H9 (cell line): ENCODE measurements around the gene RPIA. TPM values are rescaled to one million over a fixed set of nuclear protein-coding genes. Genes with fewer than 3 reads are reported as not detected.
A peak's percentile ranks its signal among the peaks of the same experiment; 100 is the strongest.

Experiments
- DNase-seq: peaks from one replicate; pipeline ENCODE4 v3.0.0-alpha.2; 2017
- H2AFZ ChIP-seq: one replicate; pipeline ENCODE4 v1.6.1; 2013; ENCODE audit warnings: mild to moderate bottlenecking, low read length, control low read depth, moderate library complexity
- H2AK5ac ChIP-seq: 2 replicates; pipeline ENCODE4 v1.6.1; 2013; ENCODE audit warnings: low read length, control low read depth, mixed read lengths; ENCODE audit not compliant: insufficient read length
- H2BK120ac ChIP-seq: one replicate; pipeline ENCODE4 v1.6.1; 2013; ENCODE audit warnings: low read depth, mild to moderate bottlenecking, low read length, control low read depth, inconsistent platforms; ENCODE audit not compliant: poor library complexity, severe bottlenecking
- H2BK12ac ChIP-seq: 2 replicates; pipeline ENCODE4 v1.6.1; 2013; ENCODE audit warnings: low read length, control low read depth, mixed read lengths, low read depth; ENCODE audit not compliant: insufficient read length
- H2BK15ac ChIP-seq: 2 replicates; pipeline ENCODE4 v1.6.1; 2013; ENCODE audit warnings: low read depth, low read length, control low read depth
- H2BK20ac ChIP-seq: one replicate; pipeline ENCODE4 v1.6.1; 2013; ENCODE audit warnings: low read depth, mild to moderate bottlenecking, low read length, control low read depth, inconsistent platforms; ENCODE audit not compliant: poor library complexity, severe bottlenecking
- H2BK5ac ChIP-seq: 2 replicates; pipeline ENCODE4 v1.6.1; 2013; ENCODE audit warnings: low read length, control low read depth, mixed read lengths; ENCODE audit not compliant: insufficient read length
- H3K14ac ChIP-seq: 2 replicates; pipeline ENCODE4 v1.6.1; 2013; ENCODE audit warnings: low read length, control low read depth; ENCODE audit not compliant: insufficient read depth
- H3K18ac ChIP-seq: 2 replicates; pipeline ENCODE4 v1.6.1; 2013; ENCODE audit warnings: low read depth, mild to moderate bottlenecking, mixed read lengths, low read length, control low read depth; ENCODE audit not compliant: insufficient read length
- H3K23ac ChIP-seq: 2 replicates; pipeline ENCODE4 v1.6.1; 2013; ENCODE audit warnings: low read length, control low read depth, mixed read lengths, low read depth; ENCODE audit not compliant: insufficient read length
- H3K23me2 ChIP-seq: 2 replicates; pipeline ENCODE4 v1.6.1; 2013; ENCODE audit warnings: low read depth, mild to moderate bottlenecking, mixed read lengths, low read length, control low read depth; ENCODE audit not compliant: insufficient read length, poor library complexity, severe bottlenecking
- H3K27ac ChIP-seq: 2 replicates; pipeline ENCODE4 v1.5.1; 2013; ENCODE audit warnings: low read length, control low read depth, mixed read lengths, low read depth; ENCODE audit not compliant: insufficient read length
- H3K27me3 ChIP-seq: 2 replicates; pipeline ENCODE4 v1.6.1; 2013; ENCODE audit warnings: low read length, control low read depth, inconsistent platforms; ENCODE audit not compliant: insufficient read depth
- H3K4ac ChIP-seq: 2 replicates; pipeline ENCODE4 v1.6.1; 2013; ENCODE audit warnings: low read depth, mild to moderate bottlenecking, control low read depth, inconsistent platforms, low read length, moderate library complexity
- H3K4me1 ChIP-seq: 2 replicates; pipeline ENCODE4 v1.6.1; 2013; ENCODE audit warnings: low read length, control low read depth, inconsistent platforms; ENCODE audit not compliant: insufficient read depth
- H3K4me2 ChIP-seq: 2 replicates; pipeline ENCODE4 v1.6.1; 2013; ENCODE audit warnings: low read length, control low read depth, mixed read lengths; ENCODE audit not compliant: insufficient read length, insufficient read depth
- H3K56ac ChIP-seq: 2 replicates; pipeline ENCODE4 v1.6.1; 2013; ENCODE audit warnings: low read depth, mild to moderate bottlenecking, mixed read lengths, low read length, control low read depth; ENCODE audit not compliant: insufficient read length
- H3K79me1 ChIP-seq: 2 replicates; pipeline ENCODE4 v1.6.1; 2013; ENCODE audit warnings: low read depth, mild to moderate bottlenecking, moderate library complexity, low read length, control low read depth, inconsistent platforms; ENCODE audit not compliant: insufficient read depth, poor library complexity, severe bottlenecking
- H3K79me2 ChIP-seq: 2 replicates; pipeline ENCODE4 v1.6.1; 2013; ENCODE audit warnings: low read length, control low read depth, inconsistent platforms; ENCODE audit not compliant: insufficient read depth
- H3K9ac ChIP-seq: 2 replicates; pipeline ENCODE4 v1.6.1; 2013; ENCODE audit warnings: low read length, control low read depth, mixed read lengths; ENCODE audit not compliant: insufficient read length; ENCODE audit errors: extremely low read depth
- H3K9me3 ChIP-seq: one replicate; pipeline ENCODE4 v1.6.1; 2013; ENCODE audit warnings: low read depth, low read length, inconsistent platforms; ENCODE audit not compliant: control insufficient read depth
- H3T11ph ChIP-seq: one replicate; pipeline ENCODE4 v1.6.1; 2013; ENCODE audit warnings: mild to moderate bottlenecking, low read length, control low read depth, inconsistent platforms
- H4K20me1 ChIP-seq: one replicate; pipeline ENCODE4 v1.6.1; 2013; ENCODE audit not compliant: control insufficient read depth, insufficient read length, insufficient read depth
- H4K5ac ChIP-seq: 2 replicates; pipeline ENCODE4 v1.6.1; 2013; ENCODE audit warnings: low read depth, mild to moderate bottlenecking, mixed read lengths, low read length, control low read depth; ENCODE audit not compliant: insufficient read length
- H4K8ac ChIP-seq: replicated peaks from 2 replicates; pipeline ENCODE4 v1.6.1; 2013; ENCODE audit warnings: low read length, control low read depth, mixed read lengths, low read depth; ENCODE audit not compliant: insufficient read length
- H4K91ac ChIP-seq: 2 replicates; pipeline ENCODE4 v1.6.1; 2013; ENCODE audit warnings: low read depth, mild to moderate bottlenecking, moderate library complexity, mixed read lengths, low read length, control low read depth; ENCODE audit not compliant: insufficient read length
- H3K27ac Mint-ChIP-seq, 3 experiments: 2 replicates in 2 of 3; 3 replicates in 1 of 3; pipeline ENCODE4 v1.8.0; 2020 to 2021; ENCODE audit warnings: mixed read lengths in 3 of 3, mild to moderate bottlenecking in 1 of 3, moderate library complexity in 1 of 3
- H3K27me3 Mint-ChIP-seq: 2 replicates; pipeline ENCODE4 v1.8.0; 2021; ENCODE audit warnings: low read depth, mild to moderate bottlenecking, moderate library complexity, mixed read lengths
- H3K36me3 Mint-ChIP-seq, 3 experiments: 2 replicates in 2 of 3; 3 replicates in 1 of 3; pipeline ENCODE4 v1.8.0; 2020 to 2021; ENCODE audit warnings: low read depth in 3 of 3, mixed read lengths in 3 of 3; ENCODE audit not compliant: insufficient read depth in 1 of 3
- H3K4me1 Mint-ChIP-seq, 2 experiments: 2 replicates each; pipeline ENCODE4 v1.8.0; 2020; ENCODE audit warnings: mixed read lengths in 2 of 2
- H3K4me3 Mint-ChIP-seq, 2 experiments: 2 replicates in 1 of 2; 3 replicates in 1 of 2; pipeline ENCODE4 v1.8.0; 2020 to 2021; ENCODE audit warnings: mild to moderate bottlenecking in 2 of 2, mixed read lengths in 2 of 2, moderate library complexity in 1 of 2
- H3K9me3 Mint-ChIP-seq, 2 experiments: 2 replicates in 1 of 2; 3 replicates in 1 of 2; pipeline ENCODE4 v1.8.0; 2020; ENCODE audit warnings: mild to moderate bottlenecking in 2 of 2, mixed read lengths in 2 of 2, moderate library complexity in 1 of 2
- WGBS: extraction: QIAGEN DNeasy Blood & Tissue Kit; methylation state at CpG from one replicate; pipeline ENCODE4 v1.1.7; 2013; ENCODE audit warnings: missing lambda C conversion rate, low lambda C conversion rate, mixed read lengths; ENCODE audit not compliant: insufficient read length; ENCODE audit errors: extremely low coverage; 5-methylcytosine and 5-hydroxymethylcytosine counted together
- total RNA-seq: library from RNA; stranded (reverse); gene quantifications from 2 replicates; pipeline ENCODE4 v1.2.1, GENCODE V29; 2021
- TF ChIP-seq, protein P1 (sequence below): fragments of 200-600 bp; sonication (generic); conservative IDR thresholded peaks from 3 replicates; pipeline ENCODE4 v1.8.0; 2021; ENCODE audit warnings: antibody characterized with exemption, mild to moderate bottlenecking

RPIA gene
- total RNA-seq, 1 experiment from 2014 or later: 18.6 TPM

DNA sequence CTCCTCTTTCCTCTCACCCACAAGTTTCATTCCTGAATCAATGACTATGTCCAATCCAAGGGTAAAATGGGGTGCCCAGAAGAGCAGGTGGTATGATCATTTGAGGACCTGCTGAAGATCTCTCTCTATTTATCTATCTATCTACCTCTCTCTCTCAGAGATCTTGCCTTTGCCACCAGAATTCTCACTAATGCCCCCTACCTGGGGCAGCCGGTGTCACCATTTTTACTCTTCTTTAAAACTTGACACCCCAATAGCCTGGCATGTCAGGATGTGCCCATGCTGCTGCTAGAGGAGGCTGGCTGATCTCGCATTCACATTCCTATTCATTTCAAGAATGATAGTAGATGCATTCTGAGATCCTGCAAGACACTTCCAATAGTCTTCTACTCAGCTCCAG lies 24.3 kb upstream of the RPIA start:
- H3K4me1 Mint-ChIP-seq: peaks cover 2 to 10% of the 10 kb centered on the region in 2 experiments; a peak in 2 of 4 replicates
- no peak overlapping the region for H4K8ac ChIP-seq
- H3K9me3 Mint-ChIP-seq: no peaks in the 10 kb centered on the region; a peak in 2 of 5 replicates

More for the DNA sequence above, 24.3 kb upstream of the RPIA start:
- WGBS: no CpG with 5 or more reads among the region's 2 CpGs
- H3T11ph ChIP-seq: no peak overlapping the region
- no peak overlapping the region for H3K9ac ChIP-seq
- H2BK12ac ChIP-seq: no peak overlapping the region
- no peaks in the 10 kb centered on the region for H3K23me2 ChIP-seq
- Mint-ChIP-seq H3K36me3 (no peaks in the 10 kb centered on the region), H3K27ac (no peak overlapping the region), H3K27me3 (no peaks in the 10 kb centered on the region), H3K4me3 (no peak overlapping the region)
- no peaks in the 10 kb centered on the region for H3K79me2 ChIP-seq
- H3K56ac ChIP-seq: no peak overlapping the region
- H3K27me3 ChIP-seq: no peaks in the 10 kb centered on the region
- H4K20me1 ChIP-seq: no peaks in the 10 kb centered on the region
- H4K91ac ChIP-seq: no peak overlapping the region
- no peak overlapping the region for H3K14ac ChIP-seq
- no peak overlapping the region for H3K4me2 ChIP-seq
- no peak overlapping the region for H3K18ac ChIP-seq
- no peak overlapping the region for H3K27ac ChIP-seq
- H3K79me1 ChIP-seq: no peaks in the 10 kb centered on the region
- H2AK5ac ChIP-seq: no peak overlapping the region
- no peak overlapping the region for H2BK15ac ChIP-seq
- no peaks in the 10 kb centered on the region for H3K4me1 ChIP-seq
- no peak overlapping the region for H2BK120ac ChIP-seq
- H4K5ac ChIP-seq: no peak overlapping the region
- DNase-seq: no peak
- no peak overlapping the region for H2AFZ ChIP-seq
- TF ChIP-seq, protein P1, sequence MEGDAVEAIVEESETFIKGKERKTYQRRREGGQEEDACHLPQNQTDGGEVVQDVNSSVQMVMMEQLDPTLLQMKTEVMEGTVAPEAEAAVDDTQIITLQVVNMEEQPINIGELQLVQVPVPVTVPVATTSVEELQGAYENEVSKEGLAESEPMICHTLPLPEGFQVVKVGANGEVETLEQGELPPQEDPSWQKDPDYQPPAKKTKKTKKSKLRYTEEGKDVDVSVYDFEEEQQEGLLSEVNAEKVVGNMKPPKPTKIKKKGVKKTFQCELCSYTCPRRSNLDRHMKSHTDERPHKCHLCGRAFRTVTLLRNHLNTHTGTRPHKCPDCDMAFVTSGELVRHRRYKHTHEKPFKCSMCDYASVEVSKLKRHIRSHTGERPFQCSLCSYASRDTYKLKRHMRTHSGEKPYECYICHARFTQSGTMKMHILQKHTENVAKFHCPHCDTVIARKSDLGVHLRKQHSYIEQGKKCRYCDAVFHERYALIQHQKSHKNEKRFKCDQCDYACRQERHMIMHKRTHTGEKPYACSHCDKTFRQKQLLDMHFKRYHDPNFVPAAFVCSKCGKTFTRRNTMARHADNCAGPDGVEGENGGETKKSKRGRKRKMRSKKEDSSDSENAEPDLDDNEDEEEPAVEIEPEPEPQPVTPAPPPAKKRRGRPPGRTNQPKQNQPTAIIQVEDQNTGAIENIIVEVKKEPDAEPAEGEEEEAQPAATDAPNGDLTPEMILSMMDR: peak; percentile 44; the same call in 1 of the 3 replicates
- no peak overlapping the region for H3K4ac ChIP-seq
- H2BK20ac ChIP-seq: no peak overlapping the region
- H3K9me3 ChIP-seq: no peaks in the 10 kb centered on the region
- no peak overlapping the region for H3K23ac ChIP-seq
- no peak overlapping the region for H2BK5ac ChIP-seq
